DMS114 treated with DMSO at 0.1 percent for 48 hours (cell line): ENCODE measurements around the gene TINCR.

ENCODE experiments used
- DNase-seq: peaks from one replicate; lab custom pipeline; 2025; ENCODE audit not compliant: unreplicated experiment; lab: John Stamatoyannopoulos, UW

The TINCR gene

GRCh38 chr19:5590151-5590864, 22.6 kb upstream of the TINCR start:
- DNase-seq, result no peak

- no peak for DNase-seq
Measured at GRCh38 chr19:5588906-5589676, 21.3 kb upstream of the TINCR start.

GRCh38 chr19:5588441-5588840, 20.7 kb upstream of the TINCR start:
- DNase-seq, result no peak

GRCh38 chr19:5587661-5588060, 19.9 kb upstream of the TINCR start:
- DNase-seq, result no peak

GRCh38 chr19:5587071-5587455, 19.3 kb upstream of the TINCR start:
- DNase-seq, result no peak

GRCh38 chr19:5586300-5587070, 18.7 kb upstream of the TINCR start:
- no peak for DNase-seq

GRCh38 chr19:5585461-5586299, 17.9 kb upstream of the TINCR start:
- DNase-seq, result no peak

GRCh38 chr19:5580161-5580571, 12.4 kb upstream of the TINCR start:
- no peak for DNase-seq

GRCh38 chr19:5579697-5580096, 11.9 kb upstream of the TINCR start:
- DNase-seq, result no peak

- no peak for DNase-seq
Measured at GRCh38 chr19:5579286-5579685, 11.5 kb upstream of the TINCR start.

- peak; percentile 27 for DNase-seq
Measured at GRCh38 chr19:5578097-5578846, 10.5 kb upstream of the TINCR start.

- no peak for DNase-seq
Measured at GRCh38 chr19:5575590-5575989, 7.8 kb upstream of the TINCR start.

- no peak for DNase-seq
Measured at GRCh38 chr19:5572556-5573286, 5.0 kb upstream of the TINCR start.

- no peak for DNase-seq
Measured at GRCh38 chr19:5571777-5572176, 4.0 kb upstream of the TINCR start.

- no peak for DNase-seq
Measured at GRCh38 chr19:5567970-5568407, 236 bp upstream of the TINCR start.

- DNase-seq, result no peak
Measured at GRCh38 chr19:5564930-5565329, 2.8 kb downstream of the TINCR start.

- no peak for DNase-seq
Measured at GRCh38 chr19:5563935-5564612, 3.7 kb downstream of the TINCR start.

- DNase-seq, result no peak
Measured at GRCh38 chr19:5563008-5563431, 4.7 kb downstream of the TINCR start.

- DNase-seq, result no peak
Measured at GRCh38 chr19:5562280-5562679, 5.5 kb downstream of the TINCR start.
